Measurements from ENCODE around the gene ZNF407. TPM values are rescaled to one million over a fixed set of nuclear protein-coding genes. Genes with fewer than 3 reads are reported as not detected.

Gene ZNF407
- total and polyA plus RNA-seq, 7 donors, result 2.4 to 10.2 (median 7.9) TPM

DNA sequence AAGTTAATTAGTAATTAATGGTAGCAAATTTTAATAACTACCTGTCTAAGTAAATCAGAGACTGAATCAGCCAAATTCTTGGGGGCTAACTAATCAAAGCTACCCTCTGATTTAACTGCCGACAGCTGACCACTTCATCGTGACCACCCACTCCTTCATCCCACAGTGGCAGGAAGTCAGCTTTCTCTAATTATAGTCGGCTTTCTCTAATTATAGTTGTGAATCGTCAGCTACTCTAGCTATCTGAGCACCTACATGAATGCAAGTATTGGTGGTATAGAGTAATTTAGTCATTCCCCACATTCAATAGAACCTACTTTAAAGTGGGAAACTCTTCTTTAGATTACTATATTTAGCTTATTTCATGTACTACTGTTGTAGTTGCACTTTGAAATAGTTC lies 425.8 kb downstream of the ZNF407 start:
- no peak for ATAC-seq
- Histone ChIP-seq H3K36me3 (ENCODE audit: insufficient read depth in 1 of 2, low read depth in 1 of 2) (no peaks in the 10 kb centered on the region), H3K4me1 (no peaks in the 10 kb centered on the region), H3K27me3 (ENCODE audit: insufficient read depth in 3 of 3, low read length in 2 of 3) (no peaks in the 10 kb centered on the region), H3K4me3 (no peak overlapping the region), H3K27ac (no peak overlapping the region), H3K9me3 (no peaks in the 10 kb centered on the region)
- intact Hi-C loops (cut with DNase I), result no loop called here
- TF ChIP-seq, protein P1, sequence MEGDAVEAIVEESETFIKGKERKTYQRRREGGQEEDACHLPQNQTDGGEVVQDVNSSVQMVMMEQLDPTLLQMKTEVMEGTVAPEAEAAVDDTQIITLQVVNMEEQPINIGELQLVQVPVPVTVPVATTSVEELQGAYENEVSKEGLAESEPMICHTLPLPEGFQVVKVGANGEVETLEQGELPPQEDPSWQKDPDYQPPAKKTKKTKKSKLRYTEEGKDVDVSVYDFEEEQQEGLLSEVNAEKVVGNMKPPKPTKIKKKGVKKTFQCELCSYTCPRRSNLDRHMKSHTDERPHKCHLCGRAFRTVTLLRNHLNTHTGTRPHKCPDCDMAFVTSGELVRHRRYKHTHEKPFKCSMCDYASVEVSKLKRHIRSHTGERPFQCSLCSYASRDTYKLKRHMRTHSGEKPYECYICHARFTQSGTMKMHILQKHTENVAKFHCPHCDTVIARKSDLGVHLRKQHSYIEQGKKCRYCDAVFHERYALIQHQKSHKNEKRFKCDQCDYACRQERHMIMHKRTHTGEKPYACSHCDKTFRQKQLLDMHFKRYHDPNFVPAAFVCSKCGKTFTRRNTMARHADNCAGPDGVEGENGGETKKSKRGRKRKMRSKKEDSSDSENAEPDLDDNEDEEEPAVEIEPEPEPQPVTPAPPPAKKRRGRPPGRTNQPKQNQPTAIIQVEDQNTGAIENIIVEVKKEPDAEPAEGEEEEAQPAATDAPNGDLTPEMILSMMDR (IDR thresholded peaks at IDR 0.05), result no peak
- 57 to 70% (median 59%) methylated on average over 4 of the region's 4 CpGs for WGBS, 3 donors
- no peak for DNase-seq

DNA sequence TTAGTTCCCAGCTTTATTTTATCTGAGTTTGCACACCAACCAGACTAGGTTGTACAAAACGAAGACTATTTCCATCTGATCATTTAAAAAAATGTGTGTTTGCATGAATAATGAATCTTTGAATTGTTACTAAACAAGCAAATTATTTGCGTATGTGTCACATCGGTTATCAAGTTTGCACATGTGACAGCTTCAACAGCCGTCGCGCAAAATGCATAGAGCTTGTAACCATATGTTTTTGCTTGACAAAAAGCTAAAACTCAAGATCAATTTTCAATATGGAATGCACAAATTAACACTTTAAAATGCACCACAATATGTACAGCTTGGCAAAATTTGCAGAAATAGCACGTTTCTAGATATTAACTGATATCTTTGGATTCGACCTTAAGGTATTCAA lies 427.2 kb downstream of the ZNF407 start:
- ATAC-seq, result no peak
- Histone ChIP-seq H3K4me3 (no peak overlapping the region), H3K27me3 (ENCODE audit: insufficient read depth in 3 of 3, low read length in 2 of 3) (no peaks in the 10 kb centered on the region), H3K9me3 (no peaks in the 10 kb centered on the region), H3K36me3 (ENCODE audit: insufficient read depth in 1 of 2, low read depth in 1 of 2) (no peaks in the 10 kb centered on the region), H3K27ac (no peak overlapping the region), H3K4me1 (no peaks in the 10 kb centered on the region)
- intact Hi-C loops (cut with DNase I), result no loop called here
- TF ChIP-seq, protein P1 (IDR thresholded peaks at IDR 0.05), result no peak
- DNase-seq, result no peak
- WGBS, 3 donors, result 90 to 93% (median 90%) methylated on average over 8 of the region's 8 CpGs

DNA sequence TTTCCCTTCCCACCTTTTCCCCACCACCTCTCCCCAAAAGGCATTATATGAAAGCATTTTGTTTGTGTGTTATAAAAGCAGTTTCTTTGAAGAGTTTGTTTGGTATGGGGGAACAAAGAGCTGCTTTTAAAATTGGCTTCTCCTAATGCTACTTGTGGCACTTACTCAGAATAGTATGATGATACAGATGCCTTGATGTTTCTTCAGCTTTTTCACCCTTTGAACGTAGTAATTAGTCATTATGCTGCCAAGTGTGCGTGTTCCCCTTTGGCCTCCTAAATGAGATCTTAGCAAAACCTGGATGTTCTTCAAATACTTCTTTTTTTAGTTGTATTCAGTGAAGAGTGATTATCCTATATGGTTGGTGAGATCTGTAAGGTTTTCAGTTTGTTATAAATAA lies 427.9 kb downstream of the ZNF407 start:
- H3K4me3 ChIP-seq, result no peak overlapping the region
- intact Hi-C loops (cut with DNase I), result no loop called here
- ATAC-seq (no peak), DNase-seq (no peak)
- WGBS, 3 donors, result 74 to 89% (median 87%) methylated on average over 2 of the region's 2 CpGs
- H3K27me3 ChIP-seq (ENCODE audit: insufficient read depth in 3 of 3, low read length in 2 of 3), result no peaks in the 10 kb centered on the region
- TF ChIP-seq, protein P1 (IDR thresholded peaks at IDR 0.05), result no peak
- no peaks in the 10 kb centered on the region for H3K36me3 ChIP-seq (ENCODE audit: insufficient read depth in 1 of 2, low read depth in 1 of 2)
- no peaks in the 10 kb centered on the region for H3K9me3 ChIP-seq
- no peaks in the 10 kb centered on the region for H3K4me1 ChIP-seq
- no peak overlapping the region for H3K27ac ChIP-seq

DNA sequence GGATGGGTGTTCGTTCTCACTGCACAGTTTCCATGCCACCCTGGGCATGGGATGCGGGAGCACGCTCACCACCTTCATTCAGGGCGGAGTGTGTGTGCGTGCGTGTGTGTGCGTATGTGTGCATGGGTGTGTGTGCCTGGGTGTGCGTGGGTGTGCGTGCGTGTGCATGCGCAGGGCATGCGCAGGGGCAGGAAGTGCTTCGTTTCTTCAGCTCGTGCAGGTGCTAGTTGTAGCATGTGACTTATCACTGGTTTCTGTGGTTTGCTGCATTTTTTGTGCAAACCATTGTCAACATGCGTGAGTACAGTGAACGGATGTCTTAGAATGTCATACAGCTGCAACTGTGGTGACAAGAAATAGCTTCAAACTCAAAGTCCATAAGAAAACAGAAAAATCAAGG lies 431.8 kb downstream of the ZNF407 start:
- Histone ChIP-seq H3K4me1 (no peaks in the 10 kb centered on the region), H3K9me3 (no peaks in the 10 kb centered on the region), H3K27me3 (ENCODE audit: insufficient read depth in 3 of 3, low read length in 2 of 3) (no peaks in the 10 kb centered on the region), H3K36me3 (ENCODE audit: insufficient read depth in 1 of 2, low read depth in 1 of 2) (no peaks in the 10 kb centered on the region), H3K27ac (no peak overlapping the region), H3K4me3 (no peak overlapping the region)
- TF ChIP-seq, protein P1 (IDR thresholded peaks at IDR 0.05), result no peak
- intact Hi-C loops (cut with DNase I), result no loop called here
- ATAC-seq (no peak), DNase-seq (no peak)
- WGBS, 3 donors, result 94 to 95% (median 94%) methylated on average over 16 of the region's 16 CpGs

DNA sequence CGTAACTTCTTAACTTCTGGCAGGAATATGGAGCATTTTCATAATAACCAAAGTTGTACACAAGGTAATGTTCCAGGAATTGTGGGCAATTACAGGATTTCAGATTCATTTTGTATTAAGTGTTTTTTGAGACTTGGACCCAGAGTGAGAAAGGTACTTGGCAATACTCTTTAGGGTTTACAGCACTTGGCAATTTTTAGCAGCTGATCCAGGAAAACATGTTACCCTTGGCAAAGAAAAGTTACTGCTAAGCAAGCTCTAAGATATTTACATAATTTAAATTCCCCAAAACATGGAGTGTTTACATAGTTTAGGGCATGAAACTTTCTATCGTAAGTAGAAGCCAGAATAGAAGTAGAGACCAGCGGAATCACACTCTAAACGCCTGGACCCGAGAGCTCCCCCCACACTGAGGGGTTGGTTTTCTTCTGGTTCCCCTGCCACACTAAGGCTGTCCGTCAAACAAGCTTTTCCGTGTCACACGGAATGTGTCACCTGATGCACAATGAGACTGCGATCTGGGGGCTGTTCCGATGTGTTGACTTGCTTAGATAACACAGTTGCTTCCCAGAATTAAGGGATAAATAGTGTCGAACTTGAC lies 434.1 kb downstream of the ZNF407 start:
- Histone ChIP-seq H3K27ac (no peak overlapping the region), H3K9me3 (no peaks in the 10 kb centered on the region), H3K36me3 (ENCODE audit: insufficient read depth in 1 of 2, low read depth in 1 of 2) (no peaks in the 10 kb centered on the region), H3K27me3 (ENCODE audit: insufficient read depth in 3 of 3, low read length in 2 of 3) (no peaks in the 10 kb centered on the region), H3K4me1 (no peaks in the 10 kb centered on the region), H3K4me3 (no peak overlapping the region)
- ATAC-seq, result no peak
- WGBS, 3 donors, result 87 to 90% (median 89%) methylated on average over 11 of the region's 11 CpGs
- TF ChIP-seq, protein P1 (IDR thresholded peaks at IDR 0.05), result no peak
- no peak for DNase-seq
- intact Hi-C loops (cut with DNase I), result no loop called here

Measured in psoas muscle (tissue), 8 donors.